GM12875 (cell line): ENCODE measurements around the gene KRTAP4-3.
"Not testable (repeated sequence)": the region's sequence is repeated elsewhere in the genome, so short reads cannot be mapped to it uniquely, and the experiment has no call there.

ENCODE experiments used
- H3K4me3 ChIP-seq: one replicate; pipeline ENCODE4 v1.5.1; 2011; ENCODE audit warnings: low read depth, low read length, control low read depth
- TF ChIP-seq, protein P1 (sequence below): IDR thresholded peaks from 2 replicates; pipeline ENCODE4 v1.5.1; 2011; ENCODE audit warnings: low read depth, mild to moderate bottlenecking, control low read depth, inconsistent platforms, low read length, moderate library complexity, borderline replicate concordance; ENCODE audit not compliant: insufficient read depth

Gene KRTAP4-3

DNA sequence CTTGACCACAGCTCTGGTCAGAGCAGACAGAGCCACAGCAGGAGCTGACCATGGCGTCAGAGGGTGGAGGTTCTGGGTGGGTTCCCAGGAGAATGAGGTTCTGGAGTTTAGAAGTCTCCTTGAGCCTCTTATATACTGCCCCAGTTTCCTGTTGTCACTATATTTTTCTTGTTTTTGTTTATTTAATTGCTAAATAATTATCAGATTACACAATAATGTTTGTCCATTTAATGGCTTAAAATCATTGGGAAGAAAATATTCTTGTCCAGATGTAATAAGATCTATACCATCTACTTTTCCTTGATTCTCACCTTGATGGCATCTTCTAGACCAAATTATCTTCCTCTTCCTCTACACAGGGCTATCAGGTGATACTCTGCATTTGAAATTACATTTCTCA, at the start of gene KRTAP4-3:
Gene KRTAP4-3, minus strand, starts transcription at position 101 of the 400 bp plus-strand sequence. Its CDS starts 49 bp downstream, at position 52.
- H3K4me3 ChIP-seq = no peak within 1 kb of the TSS
- TF ChIP-seq, protein P1, sequence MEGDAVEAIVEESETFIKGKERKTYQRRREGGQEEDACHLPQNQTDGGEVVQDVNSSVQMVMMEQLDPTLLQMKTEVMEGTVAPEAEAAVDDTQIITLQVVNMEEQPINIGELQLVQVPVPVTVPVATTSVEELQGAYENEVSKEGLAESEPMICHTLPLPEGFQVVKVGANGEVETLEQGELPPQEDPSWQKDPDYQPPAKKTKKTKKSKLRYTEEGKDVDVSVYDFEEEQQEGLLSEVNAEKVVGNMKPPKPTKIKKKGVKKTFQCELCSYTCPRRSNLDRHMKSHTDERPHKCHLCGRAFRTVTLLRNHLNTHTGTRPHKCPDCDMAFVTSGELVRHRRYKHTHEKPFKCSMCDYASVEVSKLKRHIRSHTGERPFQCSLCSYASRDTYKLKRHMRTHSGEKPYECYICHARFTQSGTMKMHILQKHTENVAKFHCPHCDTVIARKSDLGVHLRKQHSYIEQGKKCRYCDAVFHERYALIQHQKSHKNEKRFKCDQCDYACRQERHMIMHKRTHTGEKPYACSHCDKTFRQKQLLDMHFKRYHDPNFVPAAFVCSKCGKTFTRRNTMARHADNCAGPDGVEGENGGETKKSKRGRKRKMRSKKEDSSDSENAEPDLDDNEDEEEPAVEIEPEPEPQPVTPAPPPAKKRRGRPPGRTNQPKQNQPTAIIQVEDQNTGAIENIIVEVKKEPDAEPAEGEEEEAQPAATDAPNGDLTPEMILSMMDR = no peak

DNA sequence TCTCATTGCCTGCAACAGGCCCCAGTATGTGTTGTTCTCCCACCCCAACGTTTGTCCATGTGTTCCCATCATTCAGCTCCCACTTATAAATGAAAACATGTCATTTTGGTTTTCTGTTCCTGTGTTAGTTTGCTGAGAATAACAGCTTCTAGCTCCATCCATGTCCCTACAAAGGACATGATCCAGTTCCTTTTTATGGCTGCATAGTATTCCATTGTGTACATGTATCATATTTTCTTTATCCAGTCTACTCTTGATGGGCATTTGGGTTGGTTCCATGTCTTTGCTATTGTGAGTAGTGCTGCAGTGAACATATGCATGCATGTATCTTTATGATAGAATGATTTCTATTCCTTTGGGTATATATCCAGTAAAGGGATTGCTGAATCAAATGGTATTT, 47.7 kb upstream of the KRTAP4-3 start:
- H3K4me3 ChIP-seq = no peak overlapping the region
- TF ChIP-seq, protein P1 = no peak

DNA sequence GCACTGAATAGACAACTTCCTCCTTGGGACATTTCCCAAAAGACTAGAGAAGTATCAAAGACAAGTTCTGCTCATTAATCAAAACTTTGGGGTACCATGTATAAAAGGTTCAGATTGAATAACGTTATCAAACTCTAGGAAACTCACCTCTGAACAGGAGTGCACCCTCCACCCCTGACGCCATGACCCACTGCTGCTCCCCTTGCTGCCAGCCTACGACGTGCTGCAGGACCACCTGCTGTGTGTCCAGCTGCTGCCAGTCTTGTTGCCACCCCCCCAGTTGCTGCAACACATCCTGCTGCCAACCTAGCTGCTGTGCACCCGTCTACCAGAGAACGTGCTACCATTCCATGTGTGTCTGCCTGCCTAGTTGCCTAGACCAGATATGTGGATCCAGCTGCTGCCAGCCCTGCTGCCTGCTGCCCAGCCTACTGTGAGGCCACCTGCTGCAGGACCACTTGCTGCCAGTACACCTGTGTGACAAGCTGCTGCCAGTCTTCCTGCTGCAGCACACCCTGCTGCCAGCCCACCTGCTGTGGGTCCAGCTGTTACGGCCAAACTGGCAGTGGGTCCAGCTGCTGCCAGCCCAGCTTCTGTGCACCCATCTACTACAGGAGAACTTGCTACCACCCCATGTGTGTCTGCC, 44.6 kb upstream of the KRTAP4-3 start:
- H3K4me3 ChIP-seq = no peak overlapping the region
- TF ChIP-seq, protein P1 = no peak

DNA sequence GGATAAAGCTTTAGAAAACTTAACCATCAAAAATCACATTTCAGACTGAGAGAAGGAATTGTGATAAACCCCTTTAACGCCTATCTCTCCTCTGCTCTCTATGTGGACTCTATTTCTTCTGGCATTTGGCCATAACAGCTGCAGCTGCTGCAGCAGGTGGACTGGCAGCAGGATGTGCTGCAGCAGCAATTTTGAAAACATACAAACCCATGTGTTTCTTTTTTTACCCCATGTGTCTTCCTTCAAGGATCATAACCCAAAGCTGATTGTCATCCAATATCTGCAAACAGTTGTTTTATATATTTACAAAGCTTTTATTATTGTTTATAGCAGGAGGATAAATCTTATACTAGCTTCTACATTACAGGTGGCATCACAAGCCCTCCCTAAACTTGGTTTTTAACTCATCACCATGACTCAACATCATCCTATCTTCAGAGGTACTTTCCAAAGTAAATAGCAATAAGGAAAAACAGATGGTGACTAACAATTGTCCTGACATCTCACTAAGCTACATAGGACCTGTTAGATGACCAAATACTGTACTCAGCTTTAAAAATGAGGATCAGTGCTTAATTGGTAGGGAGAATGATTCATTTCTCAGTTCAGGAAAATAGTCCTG, 43.9 kb upstream of the KRTAP4-3 start:
- H3K4me3 ChIP-seq = no peak overlapping the region
- TF ChIP-seq, protein P1 = no peak

DNA sequence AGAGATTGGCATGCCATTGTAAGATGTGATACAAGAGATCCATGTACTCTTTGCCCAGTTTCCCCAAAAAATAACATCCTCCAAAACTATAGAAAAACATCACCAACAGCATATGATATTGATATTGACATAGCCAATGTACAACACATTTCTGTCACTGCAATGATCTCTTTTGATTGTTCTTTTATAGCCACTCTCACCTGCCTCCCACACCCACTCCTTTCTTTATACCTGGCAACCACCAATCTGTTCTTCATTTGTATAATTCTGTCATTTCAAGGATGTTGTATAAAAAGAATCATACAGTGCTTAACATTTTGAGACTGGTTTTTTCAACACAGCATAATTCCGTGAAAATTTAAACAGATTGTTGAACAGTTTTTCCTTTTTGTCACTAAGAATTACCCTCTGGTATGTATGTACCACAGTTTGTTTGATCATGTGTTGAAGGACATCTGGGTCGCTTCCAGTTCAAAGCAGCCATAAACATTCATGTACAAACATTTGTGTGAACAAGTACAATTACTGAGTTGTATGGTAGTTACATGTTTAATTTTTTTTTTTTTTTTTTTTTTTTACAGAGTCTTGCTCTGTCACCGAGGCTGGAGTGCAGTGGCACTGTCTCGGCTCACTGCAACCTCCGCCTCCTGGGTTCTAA, 31.5 kb upstream of the KRTAP4-3 start:
- TF ChIP-seq, protein P1 = no peak
- no peak overlapping the region for H3K4me3 ChIP-seq

DNA sequence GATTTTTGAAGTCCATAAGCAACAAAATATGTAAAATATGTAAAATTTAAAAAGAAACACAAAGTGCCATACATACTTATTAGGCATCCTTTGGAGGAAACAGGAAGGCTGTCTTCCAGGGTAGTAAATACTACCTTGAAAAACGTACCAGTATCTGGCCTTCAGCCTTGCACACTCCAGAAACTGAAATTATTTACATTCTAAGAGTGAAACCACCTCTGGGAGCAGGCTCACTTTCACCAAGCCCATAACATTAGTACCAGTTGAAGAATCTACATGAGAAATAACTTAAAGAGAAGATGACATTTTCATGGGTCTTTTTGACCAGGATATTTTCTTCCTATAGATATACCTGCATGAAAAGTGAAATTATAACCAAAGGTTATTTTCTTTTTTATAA, 28.0 kb upstream of the KRTAP4-3 start:
- H3K4me3 ChIP-seq = no peak overlapping the region
- TF ChIP-seq, protein P1 = no peak

DNA sequence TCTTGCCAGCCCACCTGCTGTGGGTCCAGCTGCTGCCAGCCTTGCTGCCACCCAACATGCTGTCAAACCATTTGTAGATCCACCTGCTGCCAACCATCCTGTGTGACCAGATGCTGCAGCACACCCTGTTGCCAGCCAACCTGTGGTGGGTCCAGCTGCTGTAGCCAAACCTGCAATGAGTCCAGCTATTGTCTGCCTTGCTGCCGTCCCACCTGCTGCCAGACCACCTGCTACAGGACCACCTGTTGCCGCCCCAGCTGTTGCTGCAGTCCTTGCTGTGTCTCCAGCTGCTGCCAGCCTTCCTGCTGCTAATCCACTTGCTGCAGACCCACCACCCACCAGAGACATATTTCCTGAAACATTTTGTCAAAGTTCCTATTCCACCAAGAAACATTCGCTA, 22.3 kb upstream of the KRTAP4-3 start:
- TF ChIP-seq, protein P1 = no peak
- no peak overlapping the region for H3K4me3 ChIP-seq

DNA sequence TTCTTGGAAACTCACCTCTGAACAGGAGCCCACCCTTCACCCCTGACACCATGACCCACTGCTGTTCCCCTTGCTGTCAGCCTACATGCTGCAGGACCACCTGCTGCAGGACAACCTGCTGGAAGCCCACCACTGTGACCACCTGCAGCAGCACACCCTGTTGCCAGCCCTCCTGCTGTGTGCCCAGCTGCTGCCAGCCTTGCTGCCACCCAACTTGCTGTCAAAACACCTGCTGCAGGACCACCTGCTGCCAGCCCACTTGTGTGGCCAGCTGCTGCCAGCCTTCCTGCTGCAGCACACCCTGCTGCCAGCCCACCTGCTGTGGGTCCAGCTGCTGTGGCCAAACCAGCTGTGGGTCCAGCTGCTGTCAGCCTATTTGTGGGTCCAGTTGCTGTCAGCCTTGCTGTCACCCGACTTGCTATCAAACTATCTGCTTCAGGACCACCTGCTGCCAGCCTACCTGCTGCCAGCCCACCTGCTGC, 21.9 kb upstream of the KRTAP4-3 start, which contains the start of gene KRTAP9-1:
Gene KRTAP9-1, plus strand, starts transcription at position 51 of the 482 bp plus-strand sequence. Its CDS starts 0 bp downstream, at position 51.
- not testable (repeated sequence) for H3K4me3 ChIP-seq
